ENCODE data around the gene EIF4G3. TPM values are rescaled to one million over a fixed set of nuclear protein-coding genes. Genes with fewer than 3 reads are reported as not detected.

Gene EIF4G3
- total RNA-seq, 1 experiment from 2014 or later = 72.0 TPM

DNA sequence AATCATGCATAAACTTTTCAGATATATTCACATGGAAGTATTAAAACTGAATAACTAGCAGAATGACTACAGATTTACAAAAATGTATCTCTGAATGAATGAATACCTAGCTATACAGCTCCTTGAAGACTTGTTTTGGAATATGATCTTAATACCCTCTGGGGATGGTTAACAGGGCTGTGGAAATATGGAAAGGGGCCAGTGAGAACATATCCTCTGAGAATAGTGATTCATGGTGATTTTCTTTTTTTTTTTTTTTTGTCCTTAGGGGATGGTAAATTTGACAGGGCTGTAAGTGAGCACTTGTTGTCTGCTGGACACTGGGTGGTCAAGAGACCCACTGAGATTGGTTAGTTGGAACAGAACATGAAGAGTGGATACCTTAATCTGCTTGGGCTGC is 308.9 kb downstream of the EIF4G3 start:
- no peak overlapping the region for H3K14ac ChIP-seq (ENCODE audit: insufficient read depth, low read length)
- TF ChIP-seq, protein P1, sequence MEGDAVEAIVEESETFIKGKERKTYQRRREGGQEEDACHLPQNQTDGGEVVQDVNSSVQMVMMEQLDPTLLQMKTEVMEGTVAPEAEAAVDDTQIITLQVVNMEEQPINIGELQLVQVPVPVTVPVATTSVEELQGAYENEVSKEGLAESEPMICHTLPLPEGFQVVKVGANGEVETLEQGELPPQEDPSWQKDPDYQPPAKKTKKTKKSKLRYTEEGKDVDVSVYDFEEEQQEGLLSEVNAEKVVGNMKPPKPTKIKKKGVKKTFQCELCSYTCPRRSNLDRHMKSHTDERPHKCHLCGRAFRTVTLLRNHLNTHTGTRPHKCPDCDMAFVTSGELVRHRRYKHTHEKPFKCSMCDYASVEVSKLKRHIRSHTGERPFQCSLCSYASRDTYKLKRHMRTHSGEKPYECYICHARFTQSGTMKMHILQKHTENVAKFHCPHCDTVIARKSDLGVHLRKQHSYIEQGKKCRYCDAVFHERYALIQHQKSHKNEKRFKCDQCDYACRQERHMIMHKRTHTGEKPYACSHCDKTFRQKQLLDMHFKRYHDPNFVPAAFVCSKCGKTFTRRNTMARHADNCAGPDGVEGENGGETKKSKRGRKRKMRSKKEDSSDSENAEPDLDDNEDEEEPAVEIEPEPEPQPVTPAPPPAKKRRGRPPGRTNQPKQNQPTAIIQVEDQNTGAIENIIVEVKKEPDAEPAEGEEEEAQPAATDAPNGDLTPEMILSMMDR (conservative IDR thresholded peaks at IDR 0.05) = no peak
- no peaks in the 10 kb centered on the region for H3K9me3 ChIP-seq (ENCODE audit: control insufficient read depth, low read depth, low read length)
- H3T11ph ChIP-seq (ENCODE audit: low read length) = no peak overlapping the region
- no peaks in the 10 kb centered on the region for H3K79me1 ChIP-seq (ENCODE audit: insufficient read depth, low read depth, low read length, poor library complexity, severe bottlenecking)
- Mint-ChIP-seq H3K4me3 (no peak overlapping the region), H3K27me3 (ENCODE audit: low read depth) (no peaks in the 10 kb centered on the region), H3K9me3 (no peaks in the 10 kb centered on the region), H3K36me3 (ENCODE audit: insufficient read depth in 1 of 3, low read depth in 3 of 3) (peaks cover 4 to 24% (median 12%) of the 10 kb centered on the region in 3 experiments; a peak in 5 of 7 replicates), H3K4me1 (no peaks in the 10 kb centered on the region), H3K27ac (no peak overlapping the region)
- H3K79me2 ChIP-seq (ENCODE audit: insufficient read depth, low read length) = no peaks in the 10 kb centered on the region
- H4K91ac ChIP-seq (ENCODE audit: insufficient read length, low read depth, low read length) = no peak overlapping the region
- H4K20me1 ChIP-seq (ENCODE audit: control insufficient read depth, insufficient read depth, insufficient read length) = no peaks in the 10 kb centered on the region
- no peak overlapping the region for H2AFZ ChIP-seq (ENCODE audit: low read length)
- H2BK5ac ChIP-seq (ENCODE audit: insufficient read length, low read length) = no peak overlapping the region
- no peak overlapping the region for H3K56ac ChIP-seq (ENCODE audit: insufficient read length, low read depth, low read length)
- H3K18ac ChIP-seq (ENCODE audit: insufficient read length, low read depth, low read length) = no peak overlapping the region
- H3K27me3 ChIP-seq (ENCODE audit: insufficient read depth, low read length) = no peaks in the 10 kb centered on the region
- H3K4me2 ChIP-seq (ENCODE audit: insufficient read depth, insufficient read length, low read length) = no peak overlapping the region
- no peak overlapping the region for H2BK12ac ChIP-seq (ENCODE audit: insufficient read length, low read depth, low read length)
- DNase-seq = no peak
- H3K4ac ChIP-seq (ENCODE audit: low read depth, low read length) = no peak overlapping the region
- no peak overlapping the region for H4K8ac ChIP-seq (replicated peaks; ENCODE audit: insufficient read length, low read depth, low read length)
- no peak overlapping the region for H2BK120ac ChIP-seq (ENCODE audit: low read depth, low read length, poor library complexity, severe bottlenecking)
- no peak overlapping the region for H2BK20ac ChIP-seq (ENCODE audit: low read depth, low read length, poor library complexity, severe bottlenecking)
- H2BK15ac ChIP-seq (ENCODE audit: low read depth, low read length) = no peak overlapping the region
- H3K4me1 ChIP-seq (ENCODE audit: insufficient read depth, low read length) = no peaks in the 10 kb centered on the region
- no peak overlapping the region for H3K27ac ChIP-seq (ENCODE audit: insufficient read length, low read depth, low read length)
- no peak overlapping the region for H2AK5ac ChIP-seq (ENCODE audit: insufficient read length, low read length)
- no peak overlapping the region for H4K5ac ChIP-seq (ENCODE audit: insufficient read length, low read depth, low read length)
- H3K9ac ChIP-seq (ENCODE audit: extremely low read depth, insufficient read length, low read length) = no peak overlapping the region
- no peaks in the 10 kb centered on the region for H3K23me2 ChIP-seq (ENCODE audit: insufficient read length, low read depth, low read length, poor library complexity, severe bottlenecking)
- H3K23ac ChIP-seq (ENCODE audit: insufficient read length, low read depth, low read length) = no peak overlapping the region
